Measurements from ENCODE around the gene MEIOC. TPM values are rescaled to one million over a fixed set of nuclear protein-coding genes. Genes with fewer than 3 reads are reported as not detected.
"Not testable (repeated sequence)": the region's sequence is repeated elsewhere in the genome, so short reads cannot be mapped to it uniquely, and the experiment has no call there.

The MEIOC gene
- polyA plus RNA-seq, 3 donors: 0.09 to 0.15 TPM; not detected in 1

GRCh38 chr17:44630703-44631102 lies 25.6 kb upstream of the MEIOC start:
- Histone ChIP-seq H3K4me2 (replicated peaks; ENCODE audit: extremely low read depth, low read length, poor library complexity, severe bottlenecking) (no peak overlapping the region), H3K9ac (ENCODE audit: insufficient read depth, low read length, poor library complexity, severe bottlenecking) (no peak overlapping the region), H3K27me3 (ENCODE audit: control insufficient read depth in 2 of 2, insufficient read depth in 2 of 2, low read length in 2 of 2) (no peaks in the 10 kb centered on the region), H4K20me1 (ENCODE audit: insufficient read depth, low read length) (no peaks in the 10 kb centered on the region), H3K27ac (ENCODE audit: low read depth in 1 of 2, low read length in 2 of 2) (no peak overlapping the region), H3K9me3 (replicated peaks in 1 of 2; ENCODE audit: control insufficient read depth in 1 of 2, insufficient read depth in 1 of 2, low read length in 2 of 2) (no peaks in the 10 kb centered on the region), H3K79me2 (ENCODE audit: insufficient read depth, low read length) (no peaks in the 10 kb centered on the region), H3K4me3 (replicated peaks in 1 of 3; ENCODE audit: low read depth in 2 of 3, low read length in 3 of 3) (no peak overlapping the region), H2AFZ (ENCODE audit: insufficient read depth, low read depth, low read length, poor library complexity, severe bottlenecking) (no peak overlapping the region), H3K36me3 (replicated peaks in 1 of 2; ENCODE audit: control insufficient read depth in 1 of 2, insufficient read depth in 2 of 2, low read length in 2 of 2) (no peaks in the 10 kb centered on the region), H3K4me1 (ENCODE audit: control insufficient read depth in 1 of 2, insufficient read depth in 2 of 2, low read length in 2 of 2) (peaks cover 13 to 15% of the 10 kb centered on the region in 2 donors)
- Mint-ChIP-seq H3K4me3 (no peak overlapping the region), H3K4me1 (peaks cover 18% of the 10 kb centered on the region), H3K27me3 (ENCODE audit: low read depth in 3 of 3) (peaks cover 0 to 6% (median 4%) of the 10 kb centered on the region in 3 donors), H3K36me3 (no peaks in the 10 kb centered on the region), H3K27ac (no peak overlapping the region), H3K9me3 (peaks cover 0 to 6% (median 0%) of the 10 kb centered on the region in 7 donors)
- intact Hi-C loops (cut with micrococcal nuclease): no loop called here
- DNase-seq: no peak
- 100% methylated on average over 3 of the region's 4 CpGs for WGBS (ENCODE audit: insufficient coverage)
- TF ChIP-seq CTCF (IDR thresholded peaks at IDR 0.05): no peak

- peaks cover 2% of the 10 kb centered on the region for H3K4me1 Mint-ChIP-seq
These were observed 22.3 kb upstream of the MEIOC start for GRCh38 chr17:44633998-44634397.

GRCh38 chr17:44634401-44634800 lies 21.9 kb upstream of the MEIOC start:
- not testable (repeated sequence) for H3K9me3 ChIP-seq (replicated peaks in 1 of 2; ENCODE audit: control insufficient read depth in 1 of 2, insufficient read depth in 1 of 2, low read length in 2 of 2); H2AFZ ChIP-seq (ENCODE audit: insufficient read depth, low read depth, low read length, poor library complexity, severe bottlenecking); DNase-seq; H3K4me1 ChIP-seq (ENCODE audit: control insufficient read depth in 1 of 2, insufficient read depth in 2 of 2, low read length in 2 of 2); H3K4me2 ChIP-seq (replicated peaks; ENCODE audit: extremely low read depth, low read length, poor library complexity, severe bottlenecking); H3K79me2 ChIP-seq (ENCODE audit: insufficient read depth, low read length); H3K9me3 Mint-ChIP-seq; H4K20me1 ChIP-seq (ENCODE audit: insufficient read depth, low read length); H3K4me1 Mint-ChIP-seq; H3K9ac ChIP-seq (ENCODE audit: insufficient read depth, low read length, poor library complexity, severe bottlenecking); H3K27me3 Mint-ChIP-seq (ENCODE audit: low read depth in 3 of 3); H3K27me3 ChIP-seq (ENCODE audit: control insufficient read depth in 2 of 2, insufficient read depth in 2 of 2, low read length in 2 of 2); H3K4me3 ChIP-seq (replicated peaks in 1 of 3; ENCODE audit: low read depth in 2 of 3, low read length in 3 of 3); H3K36me3 Mint-ChIP-seq; H3K36me3 ChIP-seq (replicated peaks in 1 of 2; ENCODE audit: control insufficient read depth in 1 of 2, insufficient read depth in 2 of 2, low read length in 2 of 2); H3K27ac ChIP-seq (ENCODE audit: low read depth in 1 of 2, low read length in 2 of 2); H3K27ac Mint-ChIP-seq; H3K4me3 Mint-ChIP-seq
- intact Hi-C loops (cut with micrococcal nuclease): loop anchor here in 1 of 2 donors (2.0 kb wide), 1 partner anchor 102 kb away; no protein-coding TSS in a partner anchor
- WGBS (ENCODE audit: insufficient coverage): 100% methylated on average over 1 of the region's 4 CpGs

More at GRCh38 chr17:44633998-44634397, 22.3 kb upstream of the MEIOC start:
- no peak for TF ChIP-seq CTCF (IDR thresholded peaks at IDR 0.05)
- Mint-ChIP-seq H3K36me3 (no peaks in the 10 kb centered on the region), H3K4me3 (no peak overlapping the region), H3K27ac (no peak overlapping the region), H3K27me3 (ENCODE audit: low read depth in 3 of 3) (peaks cover 4 to 9% (median 4%) of the 10 kb centered on the region in 3 donors), H3K9me3 (peaks cover 0 to 3% (median 0%) of the 10 kb centered on the region in 7 donors)
- Histone ChIP-seq H3K4me3 (replicated peaks in 1 of 3; ENCODE audit: low read depth in 2 of 3, low read length in 3 of 3) (no peak overlapping the region), H3K27ac (ENCODE audit: low read depth in 1 of 2, low read length in 2 of 2) (no peak overlapping the region), H3K9me3 (replicated peaks in 1 of 2; ENCODE audit: control insufficient read depth in 1 of 2, insufficient read depth in 1 of 2, low read length in 2 of 2) (no peaks in the 10 kb centered on the region), H3K9ac (ENCODE audit: insufficient read depth, low read length, poor library complexity, severe bottlenecking) (no peak overlapping the region), H3K27me3 (ENCODE audit: control insufficient read depth in 2 of 2, insufficient read depth in 2 of 2, low read length in 2 of 2) (no peaks in the 10 kb centered on the region), H3K36me3 (replicated peaks in 1 of 2; ENCODE audit: control insufficient read depth in 1 of 2, insufficient read depth in 2 of 2, low read length in 2 of 2) (no peaks in the 10 kb centered on the region), H4K20me1 (ENCODE audit: insufficient read depth, low read length) (no peaks in the 10 kb centered on the region), H2AFZ (ENCODE audit: insufficient read depth, low read depth, low read length, poor library complexity, severe bottlenecking) (no peak overlapping the region), H3K79me2 (ENCODE audit: insufficient read depth, low read length) (no peaks in the 10 kb centered on the region), H3K4me2 (replicated peaks; ENCODE audit: extremely low read depth, low read length, poor library complexity, severe bottlenecking) (no peak overlapping the region), H3K4me1 (ENCODE audit: control insufficient read depth in 1 of 2, insufficient read depth in 2 of 2, low read length in 2 of 2) (peaks cover 2% of the 10 kb centered on the region in 2 donors)
- intact Hi-C loops (cut with micrococcal nuclease): loop anchor here in 1 of 2 donors (2.0 kb wide), 1 partner anchor 101 kb away; no protein-coding TSS in a partner anchor
- no peak for DNase-seq
- 100% methylated on average over 1 of the region's 8 CpGs for WGBS (ENCODE audit: insufficient coverage)
